ENCODE results near the gene PPP4R2. TPM values are rescaled to one million over a fixed set of nuclear protein-coding genes. Genes with fewer than 3 reads are reported as not detected.
A peak's percentile ranks its signal among the peaks of the same experiment; 100 is the strongest.

Gene PPP4R2
- total RNA-seq, 4 donors from 2014 or later = 72.9 to 134 (median 80.6) TPM

DNA sequence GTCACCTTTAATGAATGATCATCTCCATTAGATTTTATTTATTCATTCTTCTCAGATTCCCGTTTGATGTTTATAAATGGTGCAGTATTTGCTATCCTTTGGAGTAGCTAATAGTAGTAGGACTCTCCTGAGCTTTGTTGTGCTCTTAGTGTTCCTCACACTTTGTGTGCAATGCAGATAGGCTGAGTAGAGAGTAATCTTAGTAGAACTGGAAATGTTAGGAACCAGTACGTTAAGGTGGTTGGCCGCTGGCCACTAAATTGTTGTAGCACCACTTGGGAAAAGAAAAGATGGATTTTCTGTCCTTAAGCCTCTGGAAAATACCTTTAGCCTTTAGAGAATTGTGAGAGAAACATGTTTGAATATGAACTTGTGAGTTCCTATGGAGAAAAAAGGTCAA is 44.9 kb downstream of the PPP4R2 start:
- no peak for TF ChIP-seq POLR2A (IDR thresholded peaks at IDR 0.05)
- TF ChIP-seq, protein P1, sequence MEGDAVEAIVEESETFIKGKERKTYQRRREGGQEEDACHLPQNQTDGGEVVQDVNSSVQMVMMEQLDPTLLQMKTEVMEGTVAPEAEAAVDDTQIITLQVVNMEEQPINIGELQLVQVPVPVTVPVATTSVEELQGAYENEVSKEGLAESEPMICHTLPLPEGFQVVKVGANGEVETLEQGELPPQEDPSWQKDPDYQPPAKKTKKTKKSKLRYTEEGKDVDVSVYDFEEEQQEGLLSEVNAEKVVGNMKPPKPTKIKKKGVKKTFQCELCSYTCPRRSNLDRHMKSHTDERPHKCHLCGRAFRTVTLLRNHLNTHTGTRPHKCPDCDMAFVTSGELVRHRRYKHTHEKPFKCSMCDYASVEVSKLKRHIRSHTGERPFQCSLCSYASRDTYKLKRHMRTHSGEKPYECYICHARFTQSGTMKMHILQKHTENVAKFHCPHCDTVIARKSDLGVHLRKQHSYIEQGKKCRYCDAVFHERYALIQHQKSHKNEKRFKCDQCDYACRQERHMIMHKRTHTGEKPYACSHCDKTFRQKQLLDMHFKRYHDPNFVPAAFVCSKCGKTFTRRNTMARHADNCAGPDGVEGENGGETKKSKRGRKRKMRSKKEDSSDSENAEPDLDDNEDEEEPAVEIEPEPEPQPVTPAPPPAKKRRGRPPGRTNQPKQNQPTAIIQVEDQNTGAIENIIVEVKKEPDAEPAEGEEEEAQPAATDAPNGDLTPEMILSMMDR (IDR thresholded peaks at IDR 0.05) = no peak
- no peak for TF ChIP-seq EP300 (IDR thresholded peaks at IDR 0.05)
- Histone ChIP-seq H3K27ac (peak overlapping the region in 2 of 4 donors; percentile 34 to 39), H3K36me3 (no peaks in the 10 kb centered on the region), H3K9me3 (no peaks in the 10 kb centered on the region), H3K27me3 (no peaks in the 10 kb centered on the region), H3K4me3 (no peak overlapping the region), H3K4me1 (peaks cover 0 to 86% (median 15%) of the 10 kb centered on the region in 4 donors)
- 28 to 36% methylated on average over 3 of the region's 3 CpGs for WGBS, 2 donors
- DNase-seq (ENCODE audit: low spot score in 2 of 2) = no peak

DNA sequence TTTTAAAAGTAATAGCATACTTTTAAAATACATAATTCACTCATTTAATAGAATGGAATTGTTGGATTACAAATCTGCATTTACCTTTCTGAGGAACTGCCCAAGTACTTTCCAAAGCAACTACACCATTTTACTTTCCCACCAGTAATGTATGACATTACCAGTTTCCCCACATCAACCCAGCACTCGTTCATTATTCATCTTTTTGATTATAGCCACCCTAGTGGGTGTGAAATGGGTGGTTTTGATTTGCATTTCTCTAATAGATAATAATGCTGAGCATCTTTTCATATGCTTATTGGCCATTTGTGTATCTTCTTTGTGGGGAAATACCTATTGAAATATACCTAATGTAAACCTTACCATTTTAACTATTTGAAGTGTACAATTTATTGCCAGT is 46.8 kb downstream of the PPP4R2 start:
- 46 to 67% methylated on average over 1 of the region's 1 CpG for WGBS, 2 donors
- Histone ChIP-seq H3K4me1 (peaks cover 0 to 75% (median 10%) of the 10 kb centered on the region in 4 donors), H3K4me3 (no peak overlapping the region), H3K27ac (peak overlapping the region in 1 of 4 donors; percentile 34), H3K9me3 (no peaks in the 10 kb centered on the region), H3K27me3 (no peaks in the 10 kb centered on the region), H3K36me3 (peaks cover 0 to 7% (median 0%) of the 10 kb centered on the region in 3 donors)
- TF ChIP-seq EP300 (IDR thresholded peaks at IDR 0.05) = no peak
- TF ChIP-seq, protein P1 (IDR thresholded peaks at IDR 0.05) = no peak
- no peak for TF ChIP-seq POLR2A (IDR thresholded peaks at IDR 0.05)
- no peak for DNase-seq (ENCODE audit: low spot score in 2 of 2)

DNA sequence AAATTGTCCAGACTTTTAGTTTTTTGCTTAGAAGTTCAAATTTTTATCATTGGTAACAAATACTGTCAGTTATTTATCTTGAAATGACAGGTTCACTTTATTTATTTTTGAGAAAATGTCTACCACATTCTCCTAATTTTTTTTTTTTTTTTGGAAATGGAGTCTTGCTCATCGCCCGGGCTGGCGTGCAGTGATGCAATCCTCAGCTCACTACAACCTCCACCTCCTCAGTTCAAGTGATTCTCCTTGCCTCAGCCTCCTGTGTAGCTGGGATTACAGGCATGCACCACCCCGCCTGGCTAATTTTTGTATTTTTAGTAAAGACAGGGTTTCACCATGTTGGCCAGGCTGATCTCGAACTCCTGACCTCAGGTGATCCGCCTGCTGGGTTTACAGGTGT is 48.8 kb downstream of the PPP4R2 start:
- no peak for TF ChIP-seq EP300 (IDR thresholded peaks at IDR 0.05)
- TF ChIP-seq POLR2A (IDR thresholded peaks at IDR 0.05) = no peak
- TF ChIP-seq, protein P1 (IDR thresholded peaks at IDR 0.05) = no peak
- Histone ChIP-seq H3K9me3 (no peaks in the 10 kb centered on the region), H3K27ac (no peak overlapping the region), H3K36me3 (peaks cover 0 to 10% (median 0%) of the 10 kb centered on the region in 3 donors), H3K4me1 (peaks cover 0 to 60% (median 8%) of the 10 kb centered on the region in 4 donors), H3K4me3 (no peak overlapping the region), H3K27me3 (no peaks in the 10 kb centered on the region)
- WGBS, 2 donors = 95 to 97% methylated on average over 6 of the region's 6 CpGs
- DNase-seq (ENCODE audit: low spot score in 2 of 2) = no peak

DNA sequence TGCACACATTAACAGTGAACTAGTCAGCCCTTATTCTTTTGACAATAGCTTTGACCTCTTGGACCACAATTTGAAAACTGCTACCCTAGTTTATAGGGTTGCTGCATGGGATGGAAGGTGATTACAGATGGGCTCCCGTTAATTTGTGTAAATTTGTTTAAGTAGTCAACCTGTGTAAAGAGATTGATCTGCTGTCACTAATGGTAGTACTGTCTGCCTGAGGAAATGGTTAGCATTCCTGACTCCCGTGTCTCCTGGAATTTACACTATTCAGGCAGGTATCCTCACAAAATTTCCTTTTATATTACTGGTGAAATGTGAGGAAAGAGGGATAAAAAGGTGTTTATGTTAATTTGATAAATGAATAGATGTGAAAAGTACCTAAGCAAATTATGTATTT is 49.6 kb downstream of the PPP4R2 start:
- Histone ChIP-seq H3K9me3 (no peaks in the 10 kb centered on the region), H3K4me1 (peaks cover 0 to 53% (median 7%) of the 10 kb centered on the region in 4 donors), H3K27me3 (no peaks in the 10 kb centered on the region), H3K36me3 (peaks cover 0 to 10% (median 0%) of the 10 kb centered on the region in 3 donors), H3K27ac (no peak overlapping the region), H3K4me3 (no peak overlapping the region)
- DNase-seq (ENCODE audit: low spot score in 2 of 2) = no peak
- TF ChIP-seq, protein P1 (IDR thresholded peaks at IDR 0.05) = no peak
- TF ChIP-seq POLR2A (IDR thresholded peaks at IDR 0.05) (no peak), EP300 (IDR thresholded peaks at IDR 0.05) (no peak)
- WGBS, 2 donors = 44 to 63% methylated on average over 2 of the region's 2 CpGs

DNA sequence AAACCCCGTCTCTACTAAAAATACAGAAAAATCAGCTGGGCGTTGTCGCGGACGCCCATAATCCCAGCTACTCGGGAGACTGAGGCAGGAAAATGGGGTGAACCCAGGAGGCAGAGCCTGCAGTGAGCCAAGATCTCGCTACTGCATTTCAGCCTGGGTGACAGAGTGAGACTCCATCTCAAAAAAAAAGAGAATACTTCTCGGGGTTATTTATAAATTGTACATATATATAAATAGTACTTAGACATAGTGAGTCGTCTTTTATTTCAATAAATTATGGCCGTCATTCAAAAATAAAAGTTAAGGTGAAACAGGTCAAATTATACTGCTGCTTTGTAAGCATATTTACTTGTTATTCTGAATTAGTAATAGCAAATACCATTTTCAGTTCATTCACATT is 52.7 kb downstream of the PPP4R2 start:
- no peak overlapping the region for H3K27ac ChIP-seq
- TF ChIP-seq, protein P1 (IDR thresholded peaks at IDR 0.05) = no peak
- no peak for TF ChIP-seq POLR2A (IDR thresholded peaks at IDR 0.05)
- no peak for TF ChIP-seq EP300 (IDR thresholded peaks at IDR 0.05)
- 85 to 90% methylated on average over 10 of the region's 10 CpGs for WGBS, 2 donors
- peaks cover 0 to 33% (median 0%) of the 10 kb centered on the region in 4 donors for H3K4me1 ChIP-seq
- no peak for DNase-seq (ENCODE audit: low spot score in 2 of 2)
- no peak overlapping the region for H3K4me3 ChIP-seq
- peaks cover 0 to 15% (median 0%) of the 10 kb centered on the region in 3 donors for H3K36me3 ChIP-seq
- H3K9me3 ChIP-seq = no peaks in the 10 kb centered on the region
- H3K27me3 ChIP-seq = no peaks in the 10 kb centered on the region

All from tibial nerve (tissue), 4 donors.